Fibroblast of lung (primary cell): ENCODE measurements around the gene VMO1. TPM values are rescaled to one million over a fixed set of nuclear protein-coding genes. Genes with fewer than 3 reads are reported as not detected.

ENCODE experiments used
- DNase-seq, 2 donors: peaks; one replicate each; pipeline versions ENCODE4 v3.0.0 to v3.0.0-alpha.2; 2010; ENCODE audit warnings: low read depth in 2 of 2
- H2AFZ ChIP-seq: 2 replicates; pipeline ENCODE4 v1.5.1; 2012; ENCODE audit warnings: low read length, control low read depth, inconsistent platforms
- H3K27ac ChIP-seq: 2 replicates; pipeline ENCODE4 v1.5.1; 2011; ENCODE audit warnings: low read length, control low read depth; ENCODE audit not compliant: insufficient read depth
- H3K27me3 ChIP-seq: 2 replicates; pipeline ENCODE4 v1.5.1; 2011; ENCODE audit warnings: mild to moderate bottlenecking, low read length; ENCODE audit not compliant: control insufficient read depth, insufficient read depth
- H3K36me3 ChIP-seq: 2 replicates; pipeline ENCODE4 v1.5.1; 2011; ENCODE audit warnings: low read length; ENCODE audit not compliant: control insufficient read depth, insufficient read depth
- H3K4me1 ChIP-seq: 2 replicates; pipeline ENCODE4 v1.5.1; 2011; ENCODE audit warnings: low read length; ENCODE audit not compliant: control insufficient read depth, insufficient read depth; ENCODE audit errors: extremely low read depth
- H3K4me2 ChIP-seq: 2 replicates; pipeline ENCODE4 v1.5.1; 2011; ENCODE audit warnings: low read length, control low read depth; ENCODE audit not compliant: insufficient read depth; ENCODE audit errors: extremely low read depth
- H3K4me3 ChIP-seq, 4 experiments: fragments of 200-600 bp in 1 of 4; sonication (generic) in 1 of 4; replicated peaks in 1 of 4; 2 replicates each; pipeline ENCODE4 v1.5.1; 2011 to 2016; ENCODE audit warnings: low read length in 4 of 4, low read depth in 3 of 4, mild to moderate bottlenecking in 3 of 4, control low read depth in 2 of 4, inconsistent platforms in 1 of 4, mixed read lengths in 1 of 4; ENCODE audit not compliant: insufficient read depth in 1 of 4; ENCODE audit errors: control extremely low read depth in 1 of 4
- H3K79me2 ChIP-seq: 2 replicates; pipeline ENCODE4 v1.5.1; 2012; ENCODE audit warnings: mild to moderate bottlenecking, low read length, inconsistent platforms; ENCODE audit not compliant: control insufficient read depth, insufficient read depth
- H3K9ac ChIP-seq: 2 replicates; pipeline ENCODE4 v1.5.1; 2011; ENCODE audit warnings: mild to moderate bottlenecking, low read length, control low read depth; ENCODE audit not compliant: insufficient read depth
- H3K9me3 ChIP-seq: 2 replicates; pipeline ENCODE4 v1.5.1; 2012; ENCODE audit warnings: low read depth, low read length; ENCODE audit not compliant: control insufficient read depth, insufficient read depth
- H4K20me1 ChIP-seq: 2 replicates; pipeline ENCODE4 v1.5.1; 2011; ENCODE audit warnings: low read length; ENCODE audit not compliant: control insufficient read depth, insufficient read depth; ENCODE audit errors: extremely low read depth
- EZH2 ChIP-seq: IDR thresholded peaks from 2 replicates; pipeline ENCODE4 v1.5.1; 2012; ENCODE audit warnings: low read length, control low read depth, mild to moderate bottlenecking; ENCODE audit errors: missing control alignments
- polyA plus RNA-seq, 2 donors: library from polyadenylated mRNA; depleted of rRNA in 1 of 2; stranded (reverse) in 1 of 2; unstranded in 1 of 2; fragments of >200 nt; gene quantifications; 2 replicates each; pipeline ENCODE4 v1.2.1, GENCODE V29; 2011 to 2012; ENCODE audit warnings: missing spikeins in 1 of 2
- total RNA-seq: library from RNA; depleted of rRNA; stranded (reverse); fragments of >200 nt; gene quantifications from 2 replicates; pipeline ENCODE4 v1.2.1, GENCODE V29; 2014
- TF ChIP-seq, protein P1 (sequence below), 2 donors: IDR thresholded peaks in 1 of 2; conservative IDR thresholded peaks in 1 of 2; 1 replicate in 1 of 2; 2 replicates in 1 of 2; pipeline ENCODE4 v1.5.1; 2011 to 2012; ENCODE audit warnings: low read length in 2 of 2, control low read depth in 1 of 2, inconsistent platforms in 1 of 2, low read depth in 1 of 2, mild to moderate bottlenecking in 1 of 2

Gene VMO1
- total and polyA plus RNA-seq, 2 donors (not counting 1 experiment from before 2014, with no cell fraction given): 0.33 TPM; not detected in 1

DNA sequence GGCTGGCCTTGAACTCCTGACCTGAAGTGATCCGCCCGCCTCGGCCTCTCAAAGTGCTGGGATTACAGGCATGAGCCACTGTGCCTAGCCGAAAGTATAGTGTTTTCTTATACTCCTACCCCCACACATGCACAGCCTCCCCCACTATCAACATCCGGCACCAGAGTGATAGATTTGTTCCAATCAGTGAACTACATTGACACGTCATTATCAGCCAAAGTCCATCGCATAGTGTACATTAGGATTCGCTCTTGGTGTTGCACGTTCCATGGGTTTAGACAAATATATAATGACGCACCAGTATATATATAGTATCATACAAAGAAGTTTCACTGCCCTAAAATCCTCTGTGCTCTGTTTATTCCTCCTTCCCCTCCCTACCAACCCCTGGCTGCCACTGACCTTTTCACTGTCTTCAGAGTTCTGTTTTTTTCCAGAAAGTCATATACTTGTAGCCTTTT is 26.4 kb downstream of the VMO1 start:
- no peak overlapping the region for H3K9ac ChIP-seq
- no peaks in the 10 kb centered on the region for H3K9me3 ChIP-seq
- TF ChIP-seq, protein P1, sequence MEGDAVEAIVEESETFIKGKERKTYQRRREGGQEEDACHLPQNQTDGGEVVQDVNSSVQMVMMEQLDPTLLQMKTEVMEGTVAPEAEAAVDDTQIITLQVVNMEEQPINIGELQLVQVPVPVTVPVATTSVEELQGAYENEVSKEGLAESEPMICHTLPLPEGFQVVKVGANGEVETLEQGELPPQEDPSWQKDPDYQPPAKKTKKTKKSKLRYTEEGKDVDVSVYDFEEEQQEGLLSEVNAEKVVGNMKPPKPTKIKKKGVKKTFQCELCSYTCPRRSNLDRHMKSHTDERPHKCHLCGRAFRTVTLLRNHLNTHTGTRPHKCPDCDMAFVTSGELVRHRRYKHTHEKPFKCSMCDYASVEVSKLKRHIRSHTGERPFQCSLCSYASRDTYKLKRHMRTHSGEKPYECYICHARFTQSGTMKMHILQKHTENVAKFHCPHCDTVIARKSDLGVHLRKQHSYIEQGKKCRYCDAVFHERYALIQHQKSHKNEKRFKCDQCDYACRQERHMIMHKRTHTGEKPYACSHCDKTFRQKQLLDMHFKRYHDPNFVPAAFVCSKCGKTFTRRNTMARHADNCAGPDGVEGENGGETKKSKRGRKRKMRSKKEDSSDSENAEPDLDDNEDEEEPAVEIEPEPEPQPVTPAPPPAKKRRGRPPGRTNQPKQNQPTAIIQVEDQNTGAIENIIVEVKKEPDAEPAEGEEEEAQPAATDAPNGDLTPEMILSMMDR (conservative IDR thresholded peaks at IDR 0.05 in 1 of 2, IDR thresholded peaks at IDR 0.05 in 1 of 2; ENCODE audit: low read depth in 1 of 2, low read length in 2 of 2): no peak
- TF ChIP-seq EZH2: no peak
- H3K27me3 ChIP-seq: peaks cover 12% of the 10 kb centered on the region
- H2AFZ ChIP-seq: no peak overlapping the region
- no peak for DNase-seq
- H3K27ac ChIP-seq: no peak overlapping the region
- H4K20me1 ChIP-seq: no peaks in the 10 kb centered on the region
- H3K4me1 ChIP-seq: no peaks in the 10 kb centered on the region
- H3K4me3 ChIP-seq: no peak overlapping the region
- H3K36me3 ChIP-seq: no peaks in the 10 kb centered on the region
- H3K4me2 ChIP-seq: no peak overlapping the region
- H3K79me2 ChIP-seq: no peaks in the 10 kb centered on the region

DNA sequence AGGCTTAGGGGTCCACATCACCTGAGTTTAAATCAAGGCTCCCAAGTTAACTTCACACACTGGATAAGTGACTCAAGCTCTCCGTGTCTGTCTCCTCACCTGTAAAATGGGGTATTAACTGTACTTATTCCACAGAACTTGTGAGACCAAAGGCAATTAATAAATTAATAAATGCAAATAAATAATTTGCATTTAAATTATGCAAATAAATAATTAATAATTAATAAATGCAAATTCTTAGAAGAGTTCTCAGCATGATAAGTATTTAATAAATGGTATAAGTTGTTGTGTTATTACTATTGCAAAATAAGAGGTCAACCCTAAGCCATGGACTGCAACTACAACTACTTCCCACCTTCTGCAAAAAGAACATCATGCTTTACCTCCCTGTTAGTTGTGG is 32.8 kb downstream of the VMO1 start:
- H3K9me3 ChIP-seq: no peaks in the 10 kb centered on the region
- DNase-seq: no peak
- no peaks in the 10 kb centered on the region for H4K20me1 ChIP-seq
- H3K36me3 ChIP-seq: no peaks in the 10 kb centered on the region
- H3K79me2 ChIP-seq: no peaks in the 10 kb centered on the region
- H3K4me2 ChIP-seq: no peak overlapping the region
- TF ChIP-seq, protein P1 (conservative IDR thresholded peaks at IDR 0.05 in 1 of 2, IDR thresholded peaks at IDR 0.05 in 1 of 2; ENCODE audit: low read depth in 1 of 2, low read length in 2 of 2): no peak
- no peak for TF ChIP-seq EZH2
- H2AFZ ChIP-seq: no peak overlapping the region
- H3K4me3 ChIP-seq: no peak overlapping the region
- no peaks in the 10 kb centered on the region for H3K4me1 ChIP-seq
- H3K27me3 ChIP-seq: peaks cover 19% of the 10 kb centered on the region
- H3K27ac ChIP-seq: no peak overlapping the region
- H3K9ac ChIP-seq: no peak overlapping the region

DNA sequence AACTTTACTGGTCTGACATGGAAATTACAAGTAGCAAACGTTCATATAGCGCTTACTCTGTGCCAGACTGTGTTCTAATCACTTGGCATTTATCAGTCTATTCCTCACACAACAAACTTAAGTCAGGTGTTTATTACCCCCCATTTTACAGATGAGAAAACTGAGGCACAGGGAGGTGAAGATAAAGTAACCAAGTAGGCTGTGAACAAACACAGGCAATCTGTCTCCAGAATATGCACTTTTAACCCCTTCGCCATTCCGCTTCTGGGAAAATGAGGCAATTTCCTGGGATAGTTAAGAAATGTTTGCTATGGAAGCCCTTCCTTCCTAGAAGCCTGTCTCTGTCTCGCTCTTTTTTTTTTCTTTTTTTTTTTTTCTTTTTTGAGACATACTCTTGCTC is 34.2 kb downstream of the VMO1 start:
- no peak overlapping the region for H3K27ac ChIP-seq
- no peak overlapping the region for H3K4me2 ChIP-seq
- H3K79me2 ChIP-seq: no peaks in the 10 kb centered on the region
- H3K9ac ChIP-seq: no peak overlapping the region
- no peaks in the 10 kb centered on the region for H3K4me1 ChIP-seq
- H2AFZ ChIP-seq: no peak overlapping the region
- H3K27me3 ChIP-seq: peaks cover 16% of the 10 kb centered on the region
- H3K4me3 ChIP-seq: no peak overlapping the region
- DNase-seq: peak in 1 of 2 donors; percentile 28
- H4K20me1 ChIP-seq: no peaks in the 10 kb centered on the region
- H3K36me3 ChIP-seq: no peaks in the 10 kb centered on the region
- TF ChIP-seq EZH2: no peak
- TF ChIP-seq, protein P1 (conservative IDR thresholded peaks at IDR 0.05 in 1 of 2, IDR thresholded peaks at IDR 0.05 in 1 of 2; ENCODE audit: low read depth in 1 of 2, low read length in 2 of 2): no peak
- no peaks in the 10 kb centered on the region for H3K9me3 ChIP-seq
